ENCODE data around the gene TMEM121B.

Gene TMEM121B

DNA sequence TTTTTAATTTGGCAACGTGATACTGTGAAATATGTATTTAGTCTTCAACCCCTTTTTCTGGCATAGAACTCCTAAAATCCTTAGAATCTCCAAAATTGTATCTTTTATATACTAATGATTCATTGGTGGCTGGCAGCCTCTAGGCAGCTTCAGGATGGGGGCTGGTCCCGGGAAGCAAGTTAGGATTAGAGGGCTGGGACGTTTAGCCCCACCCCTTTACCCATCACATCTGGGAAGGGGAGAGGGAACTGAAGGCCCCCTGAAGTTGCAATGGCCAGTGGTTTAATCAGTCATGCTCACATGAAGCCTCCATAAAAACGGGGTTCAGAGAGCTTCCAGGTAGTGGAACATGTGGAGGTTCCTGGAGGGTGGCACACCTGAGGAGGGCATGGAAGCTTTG, 29.3 kb downstream of the TMEM121B start:
- no peak for DNase-seq (ENCODE audit: low read depth in 2 of 2)

GRCh38 chr22:17090550-17090949, 30.6 kb downstream of the TMEM121B start:
- DNase-seq (ENCODE audit: low read depth in 2 of 2): no peak

GRCh38 chr22:17087498-17088131, 33.5 kb downstream of the TMEM121B start:
- DNase-seq (ENCODE audit: low read depth in 2 of 2): no peak

DNA sequence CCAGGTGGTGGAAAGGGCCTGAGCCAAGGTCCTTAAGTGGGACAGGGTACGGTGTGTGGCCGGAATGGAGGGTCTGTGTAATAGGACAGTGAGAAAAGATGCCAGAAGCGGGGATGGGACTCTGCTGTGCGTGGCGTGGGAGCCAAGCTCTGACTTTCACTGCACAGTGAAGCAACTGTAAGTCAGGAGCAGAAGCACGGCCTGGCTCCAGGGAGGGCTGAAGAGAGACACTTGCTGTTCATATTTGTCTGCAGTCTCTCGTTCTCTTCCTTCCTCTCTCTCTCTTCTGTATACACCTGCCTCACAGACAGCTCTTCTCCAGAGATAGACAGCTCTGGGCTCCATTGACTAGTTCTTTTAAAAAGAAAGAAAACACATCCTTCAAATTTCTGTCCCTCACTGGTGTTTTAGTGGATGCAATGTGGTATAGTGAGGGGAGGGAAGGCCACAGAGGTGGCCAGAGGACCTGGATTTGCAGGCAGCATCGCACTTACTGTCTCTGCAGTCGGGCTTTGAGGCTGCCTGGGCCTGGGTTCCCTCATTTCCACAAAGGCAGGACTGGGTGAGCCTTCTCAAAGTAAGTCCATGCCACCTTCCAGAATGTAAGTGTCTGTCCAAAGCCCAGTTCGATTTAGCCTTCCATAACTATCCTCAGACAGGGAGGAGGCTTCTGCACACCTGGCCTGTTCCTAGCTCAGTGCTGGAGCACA, 34.2 kb downstream of the TMEM121B start:
- no peak for DNase-seq (ENCODE audit: low read depth in 2 of 2)

DNA sequence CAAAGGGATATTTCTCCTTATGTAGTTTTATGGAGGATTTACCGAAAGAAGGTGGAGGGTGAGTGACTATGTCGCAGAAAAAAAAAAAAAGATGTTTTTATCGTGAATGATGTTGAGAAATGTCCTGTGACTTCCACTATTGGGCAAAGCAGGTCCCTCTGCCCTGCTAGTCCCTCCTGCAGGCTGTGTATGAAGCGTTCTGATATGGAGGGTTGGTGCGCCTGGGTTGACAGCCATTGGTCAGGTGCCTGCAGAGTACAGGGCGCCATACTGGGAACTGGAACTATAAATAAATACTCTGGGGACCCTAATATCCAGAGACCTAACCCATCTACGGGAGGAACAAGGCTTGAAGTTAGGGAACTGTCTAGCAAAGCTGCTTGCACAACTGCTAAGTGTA, 34.9 kb downstream of the TMEM121B start:
- DNase-seq (ENCODE audit: low read depth in 2 of 2): no peak

DNA sequence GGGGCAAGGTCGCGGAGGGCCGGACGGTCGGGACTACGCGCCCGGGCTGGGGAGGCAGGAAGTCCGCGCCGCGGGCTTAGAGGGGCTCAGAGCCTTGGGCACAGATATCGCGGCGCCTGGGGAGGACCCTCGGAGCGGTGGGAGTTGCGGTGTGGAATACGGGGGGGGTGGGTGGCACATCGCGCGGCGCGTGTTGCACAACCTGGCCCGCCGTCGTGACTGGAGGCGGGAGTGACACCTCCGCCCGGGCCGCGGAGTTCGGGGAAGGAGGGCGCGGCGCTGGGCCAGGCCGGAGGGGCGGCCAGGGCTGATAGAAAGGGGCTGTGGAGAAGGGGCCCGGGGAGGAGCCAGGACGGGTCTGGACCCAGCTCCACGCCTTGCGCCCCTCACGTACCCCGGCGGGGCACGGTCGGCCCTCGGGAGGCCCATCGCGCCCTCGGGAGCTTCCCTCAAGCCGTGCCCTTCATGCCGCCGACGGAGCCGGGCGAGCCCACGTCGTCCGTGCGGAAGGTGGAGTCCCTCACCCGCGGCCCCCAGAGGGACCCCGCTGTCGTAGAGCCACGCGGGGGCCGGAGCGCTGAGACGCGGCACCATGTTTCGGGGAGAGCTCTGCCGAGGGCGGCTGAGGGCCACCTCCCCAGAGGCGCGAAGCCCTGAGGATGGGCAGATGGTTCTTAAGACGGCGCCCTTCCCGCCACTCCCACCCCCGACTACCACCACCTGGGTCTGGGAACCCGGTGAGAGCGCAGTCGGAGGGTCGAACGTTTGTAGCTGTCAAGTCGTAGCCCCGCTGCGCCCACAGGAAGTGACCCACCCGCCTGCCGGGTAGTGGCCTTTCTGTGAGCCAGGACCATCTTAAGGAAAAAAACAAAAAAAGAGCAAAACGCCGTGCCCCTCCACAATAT, 35.6 kb downstream of the TMEM121B start:
- no peak for DNase-seq (ENCODE audit: low read depth in 2 of 2)

DNA sequence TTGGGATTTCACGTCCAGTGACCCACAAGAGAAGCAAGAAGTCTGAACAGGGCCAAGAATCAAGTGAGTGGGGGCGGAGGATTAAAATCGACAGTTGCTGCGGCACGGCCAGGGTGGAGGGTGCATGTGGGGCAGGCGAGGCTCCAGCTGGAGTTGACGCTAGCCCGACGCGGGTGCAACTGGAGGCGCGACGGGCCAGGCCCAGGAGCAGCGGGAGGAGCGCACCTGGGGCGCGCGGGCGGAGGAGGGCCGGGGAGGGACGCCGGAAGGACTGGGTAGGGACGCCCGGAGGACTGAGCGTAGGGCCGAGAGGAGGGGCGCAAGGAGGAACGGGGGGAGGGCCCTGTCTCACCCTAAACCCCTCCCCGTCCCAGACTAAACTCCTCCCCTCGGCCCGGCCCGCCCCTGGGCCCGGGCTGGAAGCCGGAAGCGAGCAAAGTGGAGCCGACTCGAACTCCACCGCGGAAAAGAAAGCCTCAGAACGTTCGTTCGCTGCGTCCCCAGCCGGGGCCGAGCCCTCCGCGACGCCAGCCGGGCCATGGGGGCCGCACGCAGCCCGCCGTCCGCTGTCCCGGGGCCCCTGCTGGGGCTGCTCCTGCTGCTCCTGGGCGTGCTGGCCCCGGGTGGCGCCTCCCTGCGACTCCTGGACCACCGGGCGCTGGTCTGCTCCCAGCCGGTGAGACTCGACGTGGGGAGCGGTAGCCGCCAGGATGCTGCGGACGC, 36.4 kb downstream of the TMEM121B start, which contains the start of gene IL17RA:
Gene IL17RA (plus strand): TSS at position 447 of the 723 bp plus-strand sequence. CDS start 92 bp downstream, at position 539.
- DNase-seq (ENCODE audit: low read depth in 2 of 2): peak; percentile 85 to 90

DNA sequence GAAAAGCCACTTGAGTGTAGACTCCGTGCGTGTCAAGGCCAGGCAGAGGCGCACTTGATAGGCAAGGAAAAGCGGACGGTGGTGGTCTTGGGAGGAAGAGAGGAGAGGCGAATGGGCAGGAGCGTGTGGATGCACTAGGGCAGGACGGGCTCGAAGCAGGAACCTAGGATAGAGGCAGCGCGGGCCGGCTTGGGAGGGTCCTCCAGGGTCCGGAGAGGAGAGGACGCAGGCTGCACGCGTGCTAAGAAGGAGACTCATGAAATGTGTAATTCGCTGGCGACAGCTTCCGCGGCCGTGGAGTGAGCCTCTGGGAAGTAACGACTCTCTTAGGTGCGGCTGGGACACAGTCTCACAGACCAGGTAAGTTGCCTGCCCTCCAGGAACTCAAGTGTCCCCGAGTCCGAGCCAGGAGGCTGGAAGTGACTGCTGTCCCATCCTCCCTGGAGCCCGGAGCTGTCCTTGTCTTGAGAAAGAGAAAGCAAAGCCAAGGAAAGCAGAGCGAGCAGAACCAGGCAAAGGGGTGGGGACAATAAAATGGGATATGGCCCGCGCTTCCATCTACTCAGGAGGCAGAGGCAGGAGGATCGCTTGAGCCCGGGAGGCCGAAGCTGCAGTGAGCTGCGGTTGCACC, 37.2 kb downstream of the TMEM121B start:
- DNase-seq (ENCODE audit: low read depth in 2 of 2): no peak

- no peak for DNase-seq (ENCODE audit: low read depth in 2 of 2)
Measured at GRCh38 chr22:17083255-17083654, 37.9 kb downstream of the TMEM121B start.

- DNase-seq (ENCODE audit: low read depth in 2 of 2): no peak
Measured at GRCh38 chr22:17079572-17079971, 41.6 kb downstream of the TMEM121B start.

DNA sequence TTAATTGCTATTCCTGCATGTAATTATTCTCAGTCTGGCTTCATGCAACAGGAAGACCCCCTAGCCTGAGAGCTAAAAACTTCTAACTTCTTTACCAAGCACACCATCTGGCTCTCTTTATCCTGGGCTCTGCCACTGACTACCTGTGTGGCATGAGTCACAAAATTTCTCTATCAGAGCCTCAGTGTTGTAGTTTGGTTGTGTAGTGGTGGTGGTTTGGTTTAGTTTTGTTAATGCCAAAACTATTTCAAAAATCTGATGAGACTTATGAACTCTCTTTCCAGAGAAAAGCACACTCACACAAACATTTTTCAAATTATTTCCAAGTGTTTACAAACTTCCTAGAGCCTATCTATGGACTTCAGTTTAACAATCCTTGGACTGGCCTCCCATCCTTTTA, 43.9 kb downstream of the TMEM121B start:
- DNase-seq (ENCODE audit: low read depth in 2 of 2): no peak

- DNase-seq (ENCODE audit: low read depth in 2 of 2): no peak
Measured at GRCh38 chr22:17074648-17075002, 46.5 kb downstream of the TMEM121B start.

DNA sequence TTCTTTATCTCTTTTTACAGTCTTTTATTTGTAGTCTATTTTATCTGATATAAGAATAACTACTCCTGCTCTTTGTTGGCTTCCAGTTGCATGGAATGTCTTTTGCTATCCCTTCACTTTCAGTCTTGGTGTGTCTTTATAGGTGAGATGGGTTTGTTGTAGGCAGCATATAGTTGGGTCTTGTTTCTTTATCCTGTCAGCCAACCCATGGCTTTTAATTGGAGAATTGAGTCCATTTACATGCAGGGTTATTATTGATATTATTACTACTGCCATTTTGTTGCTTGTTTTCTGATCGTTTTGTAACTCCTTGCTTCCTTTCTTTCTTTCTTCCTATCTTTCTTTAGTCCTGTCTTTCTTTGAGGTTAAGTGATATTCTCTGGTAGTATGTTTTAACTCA, 48.3 kb downstream of the TMEM121B start:
- no peak for DNase-seq (ENCODE audit: low read depth in 2 of 2)

Measured in stimulated activated CD8-positive, alpha-beta memory T cell treated with anti-CD3 and anti-CD28 coated beads, Interleukin-2, amount 100 ng/mL, for 48 hours (primary cell).